ENCODE results near the gene LINC00305. TPM values are rescaled to one million over a fixed set of nuclear protein-coding genes. Genes with fewer than 3 reads are reported as not detected.
A peak's percentile ranks its signal among the peaks of the same experiment; 100 is the strongest.

LINC00305 gene
- total and polyA plus RNA-seq, 9 donors = not detected

DNA sequence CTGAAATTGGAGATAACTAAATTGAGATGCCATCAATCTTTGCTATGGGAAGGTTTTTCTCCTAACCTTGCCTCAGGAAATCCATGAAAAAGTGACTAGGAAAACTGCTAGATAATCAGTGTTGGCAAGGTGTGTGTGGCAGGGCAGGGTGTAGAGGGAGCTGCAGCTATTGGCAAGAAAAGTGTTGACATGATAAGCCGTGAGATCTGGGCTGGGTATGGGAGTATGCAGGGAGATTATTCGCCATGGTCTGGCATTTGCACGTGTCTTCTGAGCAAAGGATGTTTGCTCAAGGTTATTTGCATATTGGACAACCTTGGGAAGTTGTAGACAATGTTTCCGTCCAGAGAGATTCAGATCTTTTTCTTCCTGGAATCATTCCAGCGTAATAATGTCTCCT is 104.3 kb downstream of the LINC00305 start:
- Histone ChIP-seq H3K36me3 (ENCODE audit: control insufficient read depth, insufficient read depth, low read length) (no peaks in the 10 kb centered on the region), H3K4me1 (ENCODE audit: control insufficient read depth, insufficient read depth, low read length) (no peaks in the 10 kb centered on the region), H3K4me3 (ENCODE audit: low read length) (no peak overlapping the region), H3K27me3 (ENCODE audit: control insufficient read depth, insufficient read depth, low read length) (no peaks in the 10 kb centered on the region), H3K9me3 (replicated peaks; ENCODE audit: control insufficient read depth, low read depth, low read length) (no peaks in the 10 kb centered on the region), H3K27ac (ENCODE audit: low read length) (no peak overlapping the region)
- 78% methylated on average over 3 of the region's 5 CpGs for WGBS (ENCODE audit: insufficient coverage)
- DNase-seq = no peak

DNA sequence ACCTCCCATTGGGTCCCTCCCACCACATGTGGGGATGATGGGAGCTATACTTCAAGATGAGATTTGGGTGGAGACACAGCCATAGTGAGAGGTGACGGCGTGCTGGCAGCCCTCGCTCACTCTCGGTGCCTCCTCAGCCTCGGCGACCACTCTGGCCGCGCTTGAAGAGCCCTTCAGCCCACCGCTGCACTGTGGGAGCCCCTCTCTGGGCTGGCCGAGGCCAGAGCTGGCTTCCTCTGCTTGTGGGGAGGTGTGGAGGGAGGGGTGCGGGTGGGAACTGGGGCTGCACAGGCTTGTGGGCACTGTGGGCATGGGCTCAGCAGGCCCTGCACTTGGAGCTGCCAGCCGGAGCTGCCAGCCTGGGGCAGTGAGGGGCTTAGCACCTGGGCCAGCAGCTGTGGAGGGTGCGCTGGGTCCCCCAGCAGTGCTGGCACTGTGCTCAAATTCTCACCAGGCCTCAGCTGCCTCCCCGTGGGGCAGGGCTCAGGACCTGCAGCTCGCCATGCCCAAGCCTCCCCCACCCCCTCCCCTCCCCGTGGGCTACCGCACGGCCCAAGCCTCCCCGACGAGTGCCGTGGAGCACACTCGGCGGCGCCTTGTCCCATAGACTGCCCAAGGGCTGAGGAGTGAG is 106.0 kb downstream of the LINC00305 start:
- DNase-seq = no peak
- H3K4me1 ChIP-seq (ENCODE audit: control insufficient read depth, insufficient read depth, low read length) = no peaks in the 10 kb centered on the region
- 96% methylated on average over 10 of the region's 24 CpGs for WGBS (ENCODE audit: insufficient coverage)
- H3K9me3 ChIP-seq (replicated peaks; ENCODE audit: control insufficient read depth, low read depth, low read length) = no peaks in the 10 kb centered on the region
- H3K4me3 ChIP-seq (ENCODE audit: low read length) = no peak overlapping the region
- no peak overlapping the region for H3K27ac ChIP-seq (ENCODE audit: low read length)
- no peaks in the 10 kb centered on the region for H3K27me3 ChIP-seq (ENCODE audit: control insufficient read depth, insufficient read depth, low read length)
- no peaks in the 10 kb centered on the region for H3K36me3 ChIP-seq (ENCODE audit: control insufficient read depth, insufficient read depth, low read length)

DNA sequence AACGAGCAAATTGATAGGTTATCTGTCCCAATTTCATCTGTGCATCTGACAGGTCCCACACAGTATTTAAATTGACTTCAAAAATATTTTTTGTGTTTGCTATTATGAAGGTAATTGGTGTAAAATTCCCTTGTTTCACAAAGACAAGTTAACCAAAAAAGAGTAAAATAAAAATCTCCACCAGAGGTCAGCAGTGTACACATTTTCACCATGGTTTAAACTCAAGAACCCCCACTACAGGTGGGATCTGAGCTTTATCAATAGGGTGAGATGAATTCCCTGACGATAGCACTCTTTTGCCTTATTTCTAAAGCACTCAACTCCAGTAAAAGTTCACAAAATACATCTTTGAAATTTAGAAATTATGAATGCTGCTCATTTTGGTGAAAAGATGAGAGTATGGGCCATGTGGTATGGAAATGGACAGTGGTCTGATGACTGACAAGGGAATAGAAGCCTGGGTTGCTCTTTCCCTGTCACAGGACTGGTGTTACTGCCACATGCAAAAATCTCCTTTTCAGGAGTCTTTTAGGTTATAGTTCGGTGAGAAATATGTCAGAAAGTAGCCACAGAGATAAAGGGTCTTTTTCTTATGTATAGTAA is 111.0 kb downstream of the LINC00305 start:
- Histone ChIP-seq H3K27ac (ENCODE audit: low read length) (no peak overlapping the region), H3K36me3 (ENCODE audit: control insufficient read depth, insufficient read depth, low read length) (no peaks in the 10 kb centered on the region), H3K4me1 (ENCODE audit: control insufficient read depth, insufficient read depth, low read length) (no peaks in the 10 kb centered on the region), H3K27me3 (ENCODE audit: control insufficient read depth, insufficient read depth, low read length) (no peaks in the 10 kb centered on the region), H3K9me3 (replicated peaks; ENCODE audit: control insufficient read depth, low read depth, low read length) (no peaks in the 10 kb centered on the region), H3K4me3 (ENCODE audit: low read length) (no peak overlapping the region)
- peak; percentile 34 for DNase-seq
- no CpG with 5 or more reads among the region's 3 CpGs for WGBS (ENCODE audit: insufficient coverage)

DNA sequence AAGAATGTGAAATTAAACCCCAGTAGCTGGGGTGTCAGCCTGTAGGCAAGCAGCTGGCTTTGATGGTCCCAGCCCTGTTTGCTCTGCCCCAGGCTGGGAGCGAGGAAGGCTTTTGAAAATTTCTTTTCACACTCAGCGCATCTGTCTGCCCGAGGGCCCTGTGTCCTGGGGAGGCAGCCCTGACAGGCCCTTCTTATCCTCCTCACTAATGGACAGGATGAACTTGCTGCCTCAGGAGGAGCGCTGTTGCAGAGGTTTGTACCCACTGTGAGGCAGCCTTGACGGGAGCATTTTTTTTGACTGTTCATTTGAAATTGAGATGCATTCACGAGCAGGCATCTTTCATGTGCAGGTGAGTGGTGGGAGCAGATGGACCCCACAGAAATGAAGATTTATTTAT is 116.6 kb downstream of the LINC00305 start:
- Histone ChIP-seq H3K27me3 (ENCODE audit: control insufficient read depth, insufficient read depth, low read length) (no peaks in the 10 kb centered on the region), H3K4me3 (ENCODE audit: low read length) (no peak overlapping the region), H3K4me1 (ENCODE audit: control insufficient read depth, insufficient read depth, low read length) (no peaks in the 10 kb centered on the region), H3K27ac (ENCODE audit: low read length) (no peak overlapping the region), H3K36me3 (ENCODE audit: control insufficient read depth, insufficient read depth, low read length) (no peaks in the 10 kb centered on the region), H3K9me3 (replicated peaks; ENCODE audit: control insufficient read depth, low read depth, low read length) (no peaks in the 10 kb centered on the region)
- WGBS (ENCODE audit: insufficient coverage) = 45% methylated on average over 5 of the region's 6 CpGs
- DNase-seq = no peak

DNA sequence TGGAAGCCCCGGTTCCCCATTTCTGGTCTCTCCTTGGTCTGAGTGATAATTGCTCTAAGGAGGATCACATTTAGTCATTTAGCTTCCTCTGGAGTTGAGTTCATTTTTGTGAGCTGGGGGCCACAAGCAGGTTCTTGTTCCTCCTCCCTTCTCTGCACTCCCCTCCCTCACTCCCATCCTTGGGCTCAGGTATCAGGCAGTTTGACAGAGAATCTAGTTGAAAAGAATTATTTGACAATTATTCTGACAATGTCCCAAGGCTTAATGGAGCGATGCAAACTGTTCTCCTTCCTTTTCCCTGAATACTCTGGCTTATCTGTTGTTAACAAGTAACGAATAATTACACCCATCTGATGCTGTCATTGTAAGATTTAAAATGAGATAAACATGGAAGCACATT is 117.5 kb downstream of the LINC00305 start:
- no peak for DNase-seq
- WGBS (ENCODE audit: insufficient coverage) = no CpG with 5 or more reads among the region's 3 CpGs
- Histone ChIP-seq H3K4me1 (ENCODE audit: control insufficient read depth, insufficient read depth, low read length) (no peaks in the 10 kb centered on the region), H3K9me3 (replicated peaks; ENCODE audit: control insufficient read depth, low read depth, low read length) (no peaks in the 10 kb centered on the region), H3K27me3 (ENCODE audit: control insufficient read depth, insufficient read depth, low read length) (no peaks in the 10 kb centered on the region), H3K4me3 (ENCODE audit: low read length) (no peak overlapping the region), H3K36me3 (ENCODE audit: control insufficient read depth, insufficient read depth, low read length) (no peaks in the 10 kb centered on the region), H3K27ac (ENCODE audit: low read length) (no peak overlapping the region)

Other genes starting within 250 kb of the LINC00305 start
- 0.04 TPM for gene SERPINB10, start 241.1 kb downstream of the LINC00305 start, total RNA-seq
- gene SERPINB10, start 241.1 kb downstream of the LINC00305 start, polyA plus RNA-seq (ENCODE audit: insufficient read depth in 1 of 8, insufficient read length in 8 of 8, low replicate concordance in 1 of 8) = under 1 TPM; 0.05 to 0.95 (median 0.27) TPM
- gene HMSD, start 199.8 kb downstream of the LINC00305 start, total RNA-seq = not detected
- under 1 TPM in 3 of 8 donors, not detected in 5; 0.12 to 0.51 (median 0.18) TPM for gene HMSD, start 199.8 kb downstream of the LINC00305 start, polyA plus RNA-seq (ENCODE audit: insufficient read depth in 1 of 8, insufficient read length in 8 of 8, low replicate concordance in 1 of 8)
- 0.93 TPM for gene SERPINB8, start 179.0 kb downstream of the LINC00305 start, total RNA-seq
- gene SERPINB8, start 179.0 kb downstream of the LINC00305 start, polyA plus RNA-seq (ENCODE audit: insufficient read depth in 1 of 8, insufficient read length in 8 of 8, low replicate concordance in 1 of 8) = 1 to 10 TPM; 1.4 to 2.6 (median 1.7) TPM

Data from muscle of leg (tissue), 11 donors.